Activated B cell treated with CpG ODN at 0.5 μM for 24 hours (primary cell): ENCODE measurements around the gene SP1. TPM values are rescaled to one million over a fixed set of nuclear protein-coding genes. Genes with fewer than 3 reads are reported as not detected.
"Not testable (repeated sequence)": the region's sequence is repeated elsewhere in the genome, so short reads cannot be mapped to it uniquely, and the experiment has no call there.

Experiments
- ATAC-seq: fragments of 200-7000 bp; cut with Tn5 transposase; one replicate; pipeline ENCODE4 v1.10.0; 2021; ENCODE audit warnings: low read depth, mild to moderate bottlenecking, moderate library complexity
- CTCF ChIA-PET: fragments of 350-600 bp; sonication (Branson Sonifier 250); formaldehyde crosslinking; loops from one replicate; lab custom pipeline; 2021; ENCODE audit warnings: antibody characterized with exemption; lab: Charles Lee
- POLR2A ChIA-PET: fragments of 350-600 bp; sonication (Branson Sonifier 250); formaldehyde crosslinking; loops from one replicate; lab custom pipeline; 2021; ENCODE audit warnings: antibody characterized with exemption; lab: Charles Lee
- DNase-seq: peaks from one replicate; pipeline ENCODE4 v3.0.0; 2022
- H3K27ac Mint-ChIP-seq: one replicate; pipeline ENCODE4 v1.8.0; 2020; ENCODE audit warnings: mixed read lengths
- H3K27me3 Mint-ChIP-seq: one replicate; pipeline ENCODE4 v1.8.0; 2021; ENCODE audit warnings: mixed read lengths
- H3K36me3 Mint-ChIP-seq: one replicate; pipeline ENCODE4 v1.8.0; 2021; ENCODE audit warnings: low read depth, mixed read lengths
- H3K4me1 Mint-ChIP-seq: one replicate; pipeline ENCODE4 v1.8.0; 2021; ENCODE audit warnings: mixed read lengths
- H3K4me3 Mint-ChIP-seq: one replicate; pipeline ENCODE4 v1.8.0; 2020; ENCODE audit warnings: mild to moderate bottlenecking, mixed read lengths
- H3K9me3 Mint-ChIP-seq: one replicate; pipeline ENCODE4 v1.8.0; 2020; ENCODE audit warnings: mixed read lengths
- intact Hi-C: fragments of 100-400 bp; cut with micrococcal nuclease; formaldehyde crosslinking; loops from one replicate; pipeline ENCODE4 v1.15.1; 2024
- total RNA-seq: library from RNA; stranded (reverse); gene quantifications from 2 replicates; pipeline ENCODE4 v1.2.3, GENCODE V29; 2022
- TF ChIP-seq, protein P1 (sequence below): fragments of 200-600 bp; IDR thresholded peaks from one replicate; pipeline ENCODE4 v1.8.0; 2022; ENCODE audit warnings: antibody characterized with exemption, mild to moderate bottlenecking

SP1 gene
- total RNA-seq, 1 donor from 2014 or later: 102 TPM

DNA sequence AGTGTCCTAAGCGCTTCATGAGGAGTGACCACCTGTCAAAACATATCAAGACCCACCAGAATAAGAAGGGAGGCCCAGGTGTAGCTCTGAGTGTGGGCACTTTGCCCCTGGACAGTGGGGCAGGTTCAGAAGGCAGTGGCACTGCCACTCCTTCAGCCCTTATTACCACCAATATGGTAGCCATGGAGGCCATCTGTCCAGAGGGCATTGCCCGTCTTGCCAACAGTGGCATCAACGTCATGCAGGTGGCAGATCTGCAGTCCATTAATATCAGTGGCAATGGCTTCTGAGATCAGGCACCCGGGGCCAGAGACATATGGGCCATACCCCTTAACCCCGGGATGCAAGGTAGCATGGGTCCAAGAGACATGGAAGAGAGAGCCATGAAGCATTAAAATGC is 31.0 kb downstream of the SP1 start:
- no peaks in the 10 kb centered on the region for H3K9me3 Mint-ChIP-seq
- DNase-seq (no peak), ATAC-seq (no peak)
- H3K36me3 Mint-ChIP-seq: peaks cover 62% of the 10 kb centered on the region
- peaks cover 31% of the 10 kb centered on the region for H3K4me1 Mint-ChIP-seq
- ChIA-PET POLR2A (no interaction called here), CTCF (interaction anchor here (1.4 kb wide), 1 partner anchor 59 kb away, joined by 5 read pairs; no protein-coding TSS in a partner anchor)
- intact Hi-C loops: no loop called here
- no peak overlapping the region for H3K27ac Mint-ChIP-seq
- TF ChIP-seq, protein P1, sequence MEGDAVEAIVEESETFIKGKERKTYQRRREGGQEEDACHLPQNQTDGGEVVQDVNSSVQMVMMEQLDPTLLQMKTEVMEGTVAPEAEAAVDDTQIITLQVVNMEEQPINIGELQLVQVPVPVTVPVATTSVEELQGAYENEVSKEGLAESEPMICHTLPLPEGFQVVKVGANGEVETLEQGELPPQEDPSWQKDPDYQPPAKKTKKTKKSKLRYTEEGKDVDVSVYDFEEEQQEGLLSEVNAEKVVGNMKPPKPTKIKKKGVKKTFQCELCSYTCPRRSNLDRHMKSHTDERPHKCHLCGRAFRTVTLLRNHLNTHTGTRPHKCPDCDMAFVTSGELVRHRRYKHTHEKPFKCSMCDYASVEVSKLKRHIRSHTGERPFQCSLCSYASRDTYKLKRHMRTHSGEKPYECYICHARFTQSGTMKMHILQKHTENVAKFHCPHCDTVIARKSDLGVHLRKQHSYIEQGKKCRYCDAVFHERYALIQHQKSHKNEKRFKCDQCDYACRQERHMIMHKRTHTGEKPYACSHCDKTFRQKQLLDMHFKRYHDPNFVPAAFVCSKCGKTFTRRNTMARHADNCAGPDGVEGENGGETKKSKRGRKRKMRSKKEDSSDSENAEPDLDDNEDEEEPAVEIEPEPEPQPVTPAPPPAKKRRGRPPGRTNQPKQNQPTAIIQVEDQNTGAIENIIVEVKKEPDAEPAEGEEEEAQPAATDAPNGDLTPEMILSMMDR: no peak
- H3K4me3 Mint-ChIP-seq: no peak overlapping the region
- H3K27me3 Mint-ChIP-seq: no peaks in the 10 kb centered on the region

DNA sequence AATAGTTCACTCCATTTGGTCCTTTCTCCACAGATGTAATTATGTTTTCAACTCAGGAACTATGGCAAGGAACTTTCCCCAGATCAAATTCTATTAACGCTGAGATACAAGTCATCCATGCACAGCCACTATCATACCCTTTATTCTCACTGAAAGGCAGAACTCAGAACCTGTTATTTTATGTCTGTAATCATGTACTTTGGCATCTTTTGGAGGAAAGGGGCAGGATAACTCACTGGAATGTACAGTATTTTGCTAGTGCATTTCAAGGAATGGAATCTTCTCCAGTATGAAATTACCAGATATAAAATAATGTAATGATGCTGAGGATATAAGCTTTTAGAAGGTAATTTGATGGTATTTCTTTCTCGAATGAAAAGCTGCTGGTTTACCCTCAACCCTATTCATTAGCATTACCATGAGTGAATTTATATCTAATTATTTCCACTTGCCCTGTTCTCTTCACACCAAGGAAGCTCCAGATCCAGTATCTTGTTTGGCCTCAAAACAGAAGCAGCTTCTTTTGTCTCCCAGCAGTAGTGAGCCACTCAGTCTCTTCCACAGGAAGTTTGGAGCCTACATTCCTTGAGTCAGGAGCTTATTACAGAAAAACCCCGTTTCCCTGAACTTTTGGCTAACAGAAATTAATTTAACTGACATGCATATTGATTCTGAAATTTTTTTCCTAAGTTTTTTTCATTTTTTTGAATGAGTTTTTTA is 33.7 kb downstream of the SP1 start:
- intact Hi-C loops: no loop called here
- ChIA-PET CTCF (interaction anchor here (3.1 kb wide), 1 partner anchor 61 kb away, joined by 11 read pairs; no protein-coding TSS in a partner anchor), POLR2A (interaction anchor here (1.2 to 1.3 kb wide), 2 partner anchors 35 to 83 kb away, joined by 3 read pairs; no protein-coding TSS in a partner anchor)
- DNase-seq: no peak
- TF ChIP-seq, protein P1: no peak
- H3K27me3 Mint-ChIP-seq: no peaks in the 10 kb centered on the region
- peaks cover 50% of the 10 kb centered on the region for H3K4me1 Mint-ChIP-seq
- peak overlapping the region; percentile 24 for H3K27ac Mint-ChIP-seq
- no peaks in the 10 kb centered on the region for H3K9me3 Mint-ChIP-seq
- peaks cover 48% of the 10 kb centered on the region for H3K36me3 Mint-ChIP-seq
- ATAC-seq: no peak
- no peak overlapping the region for H3K4me3 Mint-ChIP-seq

DNA sequence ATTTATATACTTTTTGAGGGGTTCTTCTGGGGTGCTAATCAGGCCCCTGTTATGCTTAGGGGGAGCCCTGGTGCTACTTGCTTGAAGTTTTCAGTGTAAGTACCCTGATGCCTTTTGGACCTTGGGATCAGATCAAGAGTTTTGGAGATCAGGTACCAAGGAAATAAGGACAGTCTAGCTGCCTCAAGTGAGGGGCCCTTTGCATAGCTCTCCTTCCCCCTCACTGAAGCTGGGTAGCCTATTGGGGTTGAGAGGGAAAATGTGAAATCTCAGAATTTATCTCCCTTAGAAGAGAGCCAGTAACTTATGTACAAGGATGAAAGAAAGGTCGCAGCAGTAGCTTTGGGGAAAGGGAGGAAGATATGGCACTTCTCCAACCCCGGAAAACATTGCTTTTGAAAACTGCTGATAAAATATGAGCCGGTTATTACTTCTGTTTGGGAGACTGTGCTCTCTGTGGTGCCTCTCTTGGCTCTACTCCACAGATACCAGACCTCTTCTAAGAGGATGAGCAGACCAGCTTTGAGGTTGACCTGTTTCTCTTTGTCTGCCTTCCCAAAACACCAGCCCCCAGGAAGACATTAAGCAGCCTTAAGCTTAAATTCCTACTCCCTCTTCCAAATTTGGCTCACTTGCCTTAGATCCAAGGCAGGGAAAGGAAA is 34.9 kb downstream of the SP1 start:
- DNase-seq (no peak), ATAC-seq (no peak)
- peaks cover 37% of the 10 kb centered on the region for H3K36me3 Mint-ChIP-seq
- intact Hi-C loops: no loop called here
- CTCF ChIA-PET: interaction anchor here (1.4 to 3.1 kb wide), 2 partner anchors 62 to 93 kb away, joined by 3 to 11 read pairs; partner anchors contain the start of gene AAAS
- H3K27ac Mint-ChIP-seq: peak overlapping the region; percentile 35
- no peak overlapping the region for H3K4me3 Mint-ChIP-seq
- no peaks in the 10 kb centered on the region for H3K9me3 Mint-ChIP-seq
- no peaks in the 10 kb centered on the region for H3K27me3 Mint-ChIP-seq
- TF ChIP-seq, protein P1: no peak
- POLR2A ChIA-PET: interaction anchor here (0.6 to 1.4 kb wide), 2 partner anchors 11 to 28 kb away, joined by 3 to 5 read pairs; no protein-coding TSS in a partner anchor
- peaks cover 60% of the 10 kb centered on the region for H3K4me1 Mint-ChIP-seq

DNA sequence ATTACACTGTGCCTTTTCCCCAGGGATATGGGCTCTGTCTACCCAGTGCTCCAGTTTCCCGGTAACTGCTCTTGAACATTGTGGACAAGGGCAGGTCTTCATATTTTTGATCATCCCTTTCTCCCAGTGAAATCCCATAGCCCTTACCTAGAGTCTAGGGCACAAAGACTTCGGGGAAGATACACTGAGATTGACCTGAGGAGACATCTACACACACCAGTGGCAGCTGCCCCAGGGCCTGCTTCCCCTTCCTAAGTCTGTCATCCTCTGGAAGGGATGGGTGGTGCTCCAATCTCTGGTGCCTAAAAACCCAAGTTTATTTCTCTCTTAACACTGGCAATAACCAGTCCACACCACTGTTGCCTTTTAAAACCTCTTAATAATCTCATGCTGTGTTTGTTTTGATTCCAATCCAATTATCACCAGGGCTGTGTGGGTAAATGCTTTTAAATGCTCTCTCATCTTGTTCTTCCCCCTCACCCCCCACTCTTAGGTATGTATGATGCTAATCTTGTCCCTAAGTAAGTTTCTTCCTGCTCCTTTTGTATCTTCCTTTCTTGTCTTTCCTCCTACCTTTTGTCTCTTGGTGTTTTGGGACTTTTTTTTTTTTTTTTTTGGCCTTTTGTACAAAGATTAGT is 35.9 kb downstream of the SP1 start:
- H3K4me1 Mint-ChIP-seq: peaks cover 66% of the 10 kb centered on the region
- H3K36me3 Mint-ChIP-seq: peaks cover 31% of the 10 kb centered on the region
- H3K9me3 Mint-ChIP-seq, H3K27ac Mint-ChIP-seq, DNase-seq, H3K4me3 Mint-ChIP-seq, H3K27me3 Mint-ChIP-seq, intact Hi-C loops, ATAC-seq: not testable (repeated sequence)
- ChIA-PET POLR2A (interaction anchor here (1.4 to 3.1 kb wide), 2 partner anchors 10 to 37 kb away, joined by 3 to 37 read pairs; partner anchors contain the start of gene SP1), CTCF (interaction anchor here (1.8 to 3.7 kb wide), 2 partner anchors 63 to 93 kb away, joined by 4 to 22 read pairs; no protein-coding TSS in a partner anchor)

DNA sequence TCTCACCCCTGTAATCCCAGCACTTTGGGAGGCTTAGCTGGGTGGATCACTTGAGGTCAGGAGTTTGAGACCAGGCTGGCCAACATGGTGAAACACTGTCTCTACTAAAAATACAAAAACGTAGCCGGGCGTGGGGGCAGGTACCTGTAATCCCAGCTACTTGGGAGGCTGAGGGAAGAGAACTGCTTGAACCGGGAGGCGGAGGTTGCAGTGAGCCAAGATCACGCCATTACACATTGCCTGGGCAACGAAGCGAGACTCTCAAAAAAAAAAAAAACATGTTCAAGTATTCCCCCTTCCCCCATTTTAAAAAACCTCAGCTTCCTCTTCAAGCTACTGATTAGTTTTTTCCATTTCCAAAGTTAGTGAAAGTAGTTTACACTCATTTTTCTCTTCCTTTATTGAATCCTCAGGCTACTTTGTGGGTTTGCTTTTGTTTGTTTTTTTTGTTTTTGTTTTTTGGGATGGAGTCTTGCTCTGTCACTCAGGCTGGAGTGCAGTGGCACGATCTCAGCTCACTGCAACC is 37.4 kb downstream of the SP1 start:
- H3K36me3 Mint-ChIP-seq: peaks cover 18% of the 10 kb centered on the region
- H3K27me3 Mint-ChIP-seq, DNase-seq, H3K9me3 Mint-ChIP-seq: not testable (repeated sequence)
- ChIA-PET CTCF (interaction anchor here (0.6 to 3.7 kb wide), 7 partner anchors 36 to 1019 kb away, joined by 3 to 22 read pairs (median 4); no protein-coding TSS in a partner anchor), POLR2A (interaction anchor here (0.7 to 3.1 kb wide), 17 partner anchors 10 to 233 kb away, joined by 3 to 37 read pairs (median 4); partner anchors contain the start of genes SP1 and TARBP2)
- ATAC-seq: peak; percentile 59
- intact Hi-C loops: loop anchor here (1.0 kb wide), 2 partner anchors 24 to 65 kb away; partner anchors contain the start of gene PRR13
- H3K4me1 Mint-ChIP-seq: peaks cover 64% of the 10 kb centered on the region
- peak overlapping the region; percentile 44 for H3K4me3 Mint-ChIP-seq
- H3K27ac Mint-ChIP-seq: peak overlapping the region; percentile 83
